ENCODE measurements around the gene PDZRN3. TPM values are rescaled to one million over a fixed set of nuclear protein-coding genes. Genes with fewer than 3 reads are reported as not detected.

The PDZRN3 gene
- total and polyA plus RNA-seq, 7 experiments from 2014 or later: not detected

- CTCF ChIA-PET: no interaction called here
- Mint-ChIP-seq H3K27ac (no peak overlapping the region), H3K4me1 (no peaks in the 10 kb centered on the region), H3K4me3 (no peak overlapping the region), H3K9me3 (peaks cover 0 to 3% (median 0%) of the 10 kb centered on the region in 11 donors), H3K27me3 (peaks cover 0 to 21% (median 5%) of the 10 kb centered on the region in 5 donors), H3K36me3 (no peaks in the 10 kb centered on the region)
- POLR2A ChIA-PET: interaction anchor here (0.6 kb wide), 1 partner anchor 362 kb away, joined by 4 read pairs; no protein-coding TSS in a partner anchor
- H3K9me3 ChIP-seq (ENCODE audit: control insufficient read depth in 2 of 3, low read length in 3 of 3): no peaks in the 10 kb centered on the region
- H3K36me3 ChIP-seq (ENCODE audit: control insufficient read depth in 2 of 3, insufficient read depth in 3 of 3, low read length in 3 of 3): no peaks in the 10 kb centered on the region
- no peak for ATAC-seq
- H3K27ac ChIP-seq (ENCODE audit: low read depth, low read length): no peak overlapping the region
- intact Hi-C loops (cut with micrococcal nuclease): no loop called here
- H3K4me1 ChIP-seq (ENCODE audit: control insufficient read depth in 2 of 2, insufficient read depth in 2 of 2, low read length in 2 of 2): no peaks in the 10 kb centered on the region
- H3K4me3 ChIP-seq (ENCODE audit: low read length): no peak overlapping the region
- no peaks in the 10 kb centered on the region for H3K27me3 ChIP-seq (ENCODE audit: control insufficient read depth in 2 of 2, insufficient read depth in 2 of 2, low read length in 2 of 2)
- DNase-seq: no peak
Measured at GRCh38 chr3:73427048-73427706, 197.6 kb downstream of the PDZRN3 start.

GRCh38 chr3:73426606-73427005 lies 198.1 kb downstream of the PDZRN3 start:
- Histone ChIP-seq H3K36me3 (ENCODE audit: control insufficient read depth in 2 of 3, insufficient read depth in 3 of 3, low read length in 3 of 3) (no peaks in the 10 kb centered on the region), H3K4me3 (ENCODE audit: low read length) (no peak overlapping the region), H3K4me1 (ENCODE audit: control insufficient read depth in 2 of 2, insufficient read depth in 2 of 2, low read length in 2 of 2) (no peaks in the 10 kb centered on the region), H3K9me3 (ENCODE audit: control insufficient read depth in 2 of 3, low read length in 3 of 3) (no peaks in the 10 kb centered on the region), H3K27ac (ENCODE audit: low read depth, low read length) (no peak overlapping the region), H3K27me3 (ENCODE audit: control insufficient read depth in 2 of 2, insufficient read depth in 2 of 2, low read length in 2 of 2) (no peaks in the 10 kb centered on the region)
- ChIA-PET POLR2A (no interaction called here), CTCF (no interaction called here)
- Mint-ChIP-seq H3K27ac (no peak overlapping the region), H3K36me3 (no peaks in the 10 kb centered on the region), H3K9me3 (peaks cover 0 to 4% (median 0%) of the 10 kb centered on the region in 11 donors), H3K4me3 (no peak overlapping the region), H3K4me1 (no peaks in the 10 kb centered on the region), H3K27me3 (peaks cover 0 to 21% (median 5%) of the 10 kb centered on the region in 5 donors)
- intact Hi-C loops (cut with micrococcal nuclease): no loop called here
- DNase-seq (no peak), ATAC-seq (no peak)

GRCh38 chr3:73423116-73423515 lies 201.6 kb downstream of the PDZRN3 start:
- H3K27me3 Mint-ChIP-seq: peaks cover 1 to 36% (median 12%) of the 10 kb centered on the region in 5 donors
- intact Hi-C loops (cut with micrococcal nuclease): no loop called here

GRCh38 chr3:73422571-73422970 lies 202.2 kb downstream of the PDZRN3 start:
- no peaks in the 10 kb centered on the region for H3K4me1 Mint-ChIP-seq
- DNase-seq (no peak), ATAC-seq (no peak)
- intact Hi-C loops (cut with micrococcal nuclease): no loop called here
- Histone ChIP-seq H3K4me1 (ENCODE audit: control insufficient read depth in 2 of 2, insufficient read depth in 2 of 2, low read length in 2 of 2) (no peaks in the 10 kb centered on the region), H3K27me3 (ENCODE audit: control insufficient read depth in 2 of 2, insufficient read depth in 2 of 2, low read length in 2 of 2) (no peaks in the 10 kb centered on the region), H3K9me3 (ENCODE audit: control insufficient read depth in 2 of 3, low read length in 3 of 3) (no peaks in the 10 kb centered on the region), H3K36me3 (ENCODE audit: control insufficient read depth in 2 of 3, insufficient read depth in 3 of 3, low read length in 3 of 3) (no peaks in the 10 kb centered on the region), H3K27ac (ENCODE audit: low read depth, low read length) (no peak overlapping the region), H3K4me3 (ENCODE audit: low read length) (no peak overlapping the region)
- peaks cover 2 to 31% (median 13%) of the 10 kb centered on the region in 5 donors for H3K27me3 Mint-ChIP-seq
- H3K36me3 Mint-ChIP-seq: no peaks in the 10 kb centered on the region
- no peak overlapping the region for H3K27ac Mint-ChIP-seq
- CTCF ChIA-PET: no interaction called here
- H3K9me3 Mint-ChIP-seq: peaks cover 0 to 4% (median 0%) of the 10 kb centered on the region in 11 donors
- POLR2A ChIA-PET: no interaction called here
- H3K4me3 Mint-ChIP-seq: no peak overlapping the region

More at GRCh38 chr3:73423116-73423515, 201.6 kb downstream of the PDZRN3 start:
- Histone ChIP-seq H3K4me1 (ENCODE audit: control insufficient read depth in 2 of 2, insufficient read depth in 2 of 2, low read length in 2 of 2) (no peaks in the 10 kb centered on the region), H3K4me3 (ENCODE audit: low read length) (no peak overlapping the region), H3K27ac (ENCODE audit: low read depth, low read length) (no peak overlapping the region), H3K36me3 (ENCODE audit: control insufficient read depth in 2 of 3, insufficient read depth in 3 of 3, low read length in 3 of 3) (no peaks in the 10 kb centered on the region), H3K9me3 (ENCODE audit: control insufficient read depth in 2 of 3, low read length in 3 of 3) (no peaks in the 10 kb centered on the region), H3K27me3 (ENCODE audit: control insufficient read depth in 2 of 2, insufficient read depth in 2 of 2, low read length in 2 of 2) (no peaks in the 10 kb centered on the region)
- POLR2A ChIA-PET: no interaction called here
- H3K9me3 Mint-ChIP-seq: peaks cover 0 to 4% (median 0%) of the 10 kb centered on the region in 11 donors
- CTCF ChIA-PET: no interaction called here
- H3K27ac Mint-ChIP-seq: no peak overlapping the region
- no peak overlapping the region for H3K4me3 Mint-ChIP-seq
- H3K4me1 Mint-ChIP-seq: no peaks in the 10 kb centered on the region
- DNase-seq (no peak), ATAC-seq (no peak)
- H3K36me3 Mint-ChIP-seq: no peaks in the 10 kb centered on the region

GRCh38 chr3:73419942-73420341 lies 204.8 kb downstream of the PDZRN3 start:
- ChIA-PET CTCF (no interaction called here), POLR2A (no interaction called here)
- Histone ChIP-seq H3K27me3 (ENCODE audit: control insufficient read depth in 2 of 2, insufficient read depth in 2 of 2, low read length in 2 of 2) (no peaks in the 10 kb centered on the region), H3K36me3 (ENCODE audit: control insufficient read depth in 2 of 3, insufficient read depth in 3 of 3, low read length in 3 of 3) (no peaks in the 10 kb centered on the region), H3K27ac (ENCODE audit: low read depth, low read length) (no peak overlapping the region), H3K4me1 (ENCODE audit: control insufficient read depth in 2 of 2, insufficient read depth in 2 of 2, low read length in 2 of 2) (no peaks in the 10 kb centered on the region), H3K9me3 (ENCODE audit: control insufficient read depth in 2 of 3, low read length in 3 of 3) (no peaks in the 10 kb centered on the region), H3K4me3 (ENCODE audit: low read length) (no peak overlapping the region)
- H3K9me3 Mint-ChIP-seq: peaks cover 0 to 4% (median 1%) of the 10 kb centered on the region in 11 donors
- H3K4me1 Mint-ChIP-seq: no peaks in the 10 kb centered on the region
- ATAC-seq: no peak
- H3K27me3 Mint-ChIP-seq: peaks cover 0 to 26% (median 11%) of the 10 kb centered on the region in 5 donors
- intact Hi-C loops (cut with micrococcal nuclease): no loop called here
- DNase-seq: no peak
- no peak overlapping the region for H3K27ac Mint-ChIP-seq
- H3K36me3 Mint-ChIP-seq: peaks cover 0 to 1% (median 0%) of the 10 kb centered on the region in 5 donors
- no peak overlapping the region for H3K4me3 Mint-ChIP-seq

GRCh38 chr3:73419179-73419803 lies 205.4 kb downstream of the PDZRN3 start:
- H3K27me3 ChIP-seq (ENCODE audit: control insufficient read depth in 2 of 2, insufficient read depth in 2 of 2, low read length in 2 of 2): no peaks in the 10 kb centered on the region
- no peaks in the 10 kb centered on the region for H3K4me1 Mint-ChIP-seq
- no peaks in the 10 kb centered on the region for H3K9me3 ChIP-seq (ENCODE audit: control insufficient read depth in 2 of 3, low read length in 3 of 3)
- ChIA-PET CTCF (no interaction called here), POLR2A (no interaction called here)
- peaks cover 0 to 4% (median 0%) of the 10 kb centered on the region in 5 donors for H3K36me3 Mint-ChIP-seq
- H3K9me3 Mint-ChIP-seq: peaks cover 0 to 5% (median 1%) of the 10 kb centered on the region in 11 donors
- no peaks in the 10 kb centered on the region for H3K4me1 ChIP-seq (ENCODE audit: control insufficient read depth in 2 of 2, insufficient read depth in 2 of 2, low read length in 2 of 2)
- no peak overlapping the region for H3K27ac ChIP-seq (ENCODE audit: low read depth, low read length)
- no peaks in the 10 kb centered on the region for H3K36me3 ChIP-seq (ENCODE audit: control insufficient read depth in 2 of 3, insufficient read depth in 3 of 3, low read length in 3 of 3)
- no peak for ATAC-seq
- H3K27ac Mint-ChIP-seq: no peak overlapping the region
- no peak for DNase-seq
- no peak overlapping the region for H3K4me3 ChIP-seq (ENCODE audit: low read length)
- H3K27me3 Mint-ChIP-seq: peaks cover 0 to 30% (median 13%) of the 10 kb centered on the region in 5 donors
- H3K4me3 Mint-ChIP-seq: no peak overlapping the region
- intact Hi-C loops (cut with micrococcal nuclease): no loop called here

- CTCF ChIA-PET: no interaction called here
- no peaks in the 10 kb centered on the region for H3K27me3 ChIP-seq (ENCODE audit: control insufficient read depth in 2 of 2, insufficient read depth in 2 of 2, low read length in 2 of 2)
- intact Hi-C loops (cut with micrococcal nuclease): no loop called here
- no peaks in the 10 kb centered on the region for H3K9me3 ChIP-seq (ENCODE audit: control insufficient read depth in 2 of 3, low read length in 3 of 3)
- no peak overlapping the region for H3K4me3 ChIP-seq (ENCODE audit: low read length)
- POLR2A ChIA-PET: no interaction called here
- H3K36me3 Mint-ChIP-seq: peaks cover 0 to 4% (median 0%) of the 10 kb centered on the region in 5 donors
- H3K27me3 Mint-ChIP-seq: peaks cover 0 to 24% (median 13%) of the 10 kb centered on the region in 5 donors
- H3K4me1 ChIP-seq (ENCODE audit: control insufficient read depth in 2 of 2, insufficient read depth in 2 of 2, low read length in 2 of 2): no peaks in the 10 kb centered on the region
- H3K4me3 Mint-ChIP-seq: no peak overlapping the region
- H3K27ac Mint-ChIP-seq: no peak overlapping the region
- H3K27ac ChIP-seq (ENCODE audit: low read depth, low read length): no peak overlapping the region
- ATAC-seq: no peak
- H3K36me3 ChIP-seq (ENCODE audit: control insufficient read depth in 2 of 3, insufficient read depth in 3 of 3, low read length in 3 of 3): no peaks in the 10 kb centered on the region
- peaks cover 0 to 5% (median 1%) of the 10 kb centered on the region in 11 donors for H3K9me3 Mint-ChIP-seq
- DNase-seq: no peak
- no peaks in the 10 kb centered on the region for H3K4me1 Mint-ChIP-seq
Measured at GRCh38 chr3:73418681-73419080, 206.1 kb downstream of the PDZRN3 start.

Measured in naive thymus-derived CD4-positive, alpha-beta T cell (primary cell).